Urinary bladder (tissue), 4 donors: ENCODE results near the gene STK38L. TPM values are rescaled to one million over a fixed set of nuclear protein-coding genes. Genes with fewer than 3 reads are reported as not detected.

Experiments used
- DNase-seq: peaks from one replicate; pipeline ENCODE4 v3.0.0-alpha.2; 2015; ENCODE audit errors: extremely low spot score
- H3K27ac ChIP-seq: one replicate; pipeline ENCODE4 v1.5.1; 2013; ENCODE audit warnings: low read depth, mild to moderate bottlenecking, moderate library complexity
- H3K36me3 ChIP-seq: one replicate; pipeline ENCODE4 v1.6.1; 2013; ENCODE audit warnings: mild to moderate bottlenecking, moderate library complexity; ENCODE audit not compliant: insufficient read depth
- H3K4me1 ChIP-seq: one replicate; pipeline ENCODE4 v1.6.1; 2013; ENCODE audit warnings: mild to moderate bottlenecking, moderate library complexity; ENCODE audit not compliant: insufficient read depth
- H3K4me3 ChIP-seq: one replicate; pipeline ENCODE4 v1.5.1; 2013; ENCODE audit warnings: low read depth, low read length
- WGBS: extraction: QIAGEN DNeasy Blood & Tissue Kit; methylation state at CpG from one replicate; pipeline ENCODE4 v1.1.7; 2013; 5-methylcytosine and 5-hydroxymethylcytosine counted together
- polyA plus RNA-seq: library from polyadenylated mRNA; stranded (reverse); fragments of 200-250 nt; gene quantifications from one replicate; pipeline ENCODE4 v1.2.3, GENCODE V29; 2013
- total RNA-seq: library from RNA; depleted of rRNA; stranded (reverse); fragments of >200 nt; gene quantifications from one replicate; pipeline ENCODE4 v1.2.3, GENCODE V29; 2014
- donor health status: healthy with polysubstance abuse.
- donor health status: healthy.

Gene STK38L
- total and polyA plus RNA-seq, 2 donors: 19.1 to 77.1 TPM

DNA sequence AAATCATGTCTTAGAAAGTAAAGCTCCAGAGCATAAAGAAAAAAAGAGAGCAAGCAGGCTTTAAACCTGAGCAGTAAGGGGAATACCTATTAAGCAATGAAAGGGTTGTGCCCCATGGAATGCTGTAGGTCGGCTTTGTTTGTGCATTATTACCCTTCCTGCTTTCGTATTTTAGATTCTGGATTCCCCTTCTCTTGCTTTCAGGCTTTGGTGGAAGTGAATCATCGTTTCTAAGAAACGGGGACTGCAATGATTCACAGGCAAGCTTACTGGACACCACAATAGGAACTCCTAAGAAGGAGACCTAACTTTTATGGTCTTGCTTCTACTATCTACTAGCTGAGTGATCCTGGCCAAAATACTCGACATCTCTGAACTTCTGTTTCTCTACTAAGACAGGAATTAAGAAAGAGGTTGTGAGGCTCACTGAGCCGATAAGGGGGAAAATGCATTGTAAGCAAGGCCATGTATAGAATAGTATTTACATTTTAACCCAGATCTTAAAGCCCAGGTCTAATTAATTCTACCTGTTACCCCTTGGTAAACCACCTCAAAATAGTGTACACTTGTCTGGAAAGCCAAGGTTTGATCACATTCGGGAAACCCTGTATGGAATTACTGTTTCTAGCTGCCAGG, 87.3 kb downstream of the STK38L start:
- peak; percentile 47 for DNase-seq
- Histone ChIP-seq H3K4me3 (no peak overlapping the region), H3K4me1 (no peaks in the 10 kb centered on the region), H3K36me3 (no peaks in the 10 kb centered on the region), H3K27ac (no peak overlapping the region)
- 21% methylated on average over 7 of the region's 7 CpGs for WGBS

DNA sequence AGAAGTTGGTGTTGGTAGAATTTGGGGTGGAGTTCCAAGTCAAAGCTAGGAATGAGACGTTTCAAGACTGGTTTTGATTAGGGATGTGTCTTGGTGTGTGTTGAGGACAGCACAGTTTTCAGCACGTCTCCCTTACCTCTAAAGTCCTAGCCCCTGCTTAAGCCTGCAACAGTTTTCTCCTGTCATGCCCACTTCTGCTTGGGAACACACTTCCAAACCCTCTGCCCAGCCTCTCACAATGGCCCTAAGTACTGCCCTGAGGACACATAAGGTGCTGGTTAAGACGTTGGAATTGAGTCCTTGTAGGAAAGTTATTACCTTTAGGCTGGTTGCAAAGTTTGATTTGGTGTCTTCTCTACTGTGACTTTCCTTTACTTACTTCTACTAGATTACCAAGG, 87.8 kb downstream of the STK38L start:
- Histone ChIP-seq H3K36me3 (no peaks in the 10 kb centered on the region), H3K4me1 (no peaks in the 10 kb centered on the region), H3K27ac (no peak overlapping the region), H3K4me3 (no peak overlapping the region)
- no peak for DNase-seq
- WGBS: 37% methylated on average over 3 of the region's 3 CpGs

GRCh38 chr12:27332407-27332713, 88.3 kb downstream of the STK38L start:
- 13% methylated on average over 10 of the region's 10 CpGs for WGBS

DNA sequence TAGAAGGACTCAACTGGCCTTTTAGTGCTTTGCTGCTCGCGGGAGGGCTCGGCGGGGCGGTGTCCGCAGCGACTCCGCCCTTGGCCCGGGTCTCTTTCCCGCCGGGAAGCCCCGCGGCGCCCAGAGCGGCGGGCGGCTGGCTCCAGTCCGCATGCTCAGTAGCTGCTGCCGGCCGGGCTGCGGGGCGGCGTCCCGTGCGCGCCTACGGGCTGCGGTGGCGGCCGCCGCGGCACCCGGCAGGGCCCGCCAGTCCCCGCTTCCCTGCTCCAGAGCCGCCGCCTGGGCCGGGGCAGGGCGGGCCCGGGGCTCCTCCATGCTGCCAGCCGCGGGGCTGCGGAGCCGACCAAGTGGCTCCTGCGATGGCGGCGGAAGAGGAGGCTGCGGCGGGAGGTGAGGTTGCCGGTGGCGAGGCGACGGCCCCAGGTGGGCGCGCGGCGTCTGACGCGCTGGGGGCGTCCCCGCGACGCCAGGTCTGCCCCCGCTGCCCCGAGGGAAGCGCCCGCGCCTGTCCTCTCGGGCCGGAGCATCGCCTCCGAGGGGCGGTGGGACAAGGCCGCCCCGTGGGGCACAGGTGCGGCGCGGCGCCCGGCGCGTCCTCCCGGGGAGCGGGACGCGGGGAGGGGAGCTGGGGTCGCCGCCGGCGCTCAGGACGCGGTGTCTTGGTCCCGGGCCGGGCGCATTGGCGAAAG, 88.8 kb downstream of the STK38L start, which contains the start of gene BMAL2:
BMAL2 (plus strand) TSS at position 123 of the 689 bp plus-strand sequence; CDS start at position 360, 237 bp downstream.
- H3K27ac ChIP-seq: no peak within 1 kb of the TSS
- H3K4me1 ChIP-seq: no peaks in the 10 kb centered on the region
- no peak for DNase-seq
- no peaks in the 10 kb centered on the region for H3K36me3 ChIP-seq
- under 1% methylated on average over 95 of the region's 96 CpGs for WGBS
- H3K4me3 ChIP-seq: peak within 1 kb of the TSS; percentile 83

More at GRCh38 chr12:27332407-27332713, 88.3 kb downstream of the STK38L start:
- Histone ChIP-seq H3K4me1 (no peaks in the 10 kb centered on the region), H3K4me3 (peak overlapping the region; percentile 83), H3K36me3 (no peaks in the 10 kb centered on the region), H3K27ac (no peak overlapping the region)
- no peak for DNase-seq

GRCh38 chr12:27333403-27334009, 89.4 kb downstream of the STK38L start:
- WGBS: 2% methylated on average over 40 of the region's 40 CpGs
- H3K27ac ChIP-seq: no peak overlapping the region
- H3K4me1 ChIP-seq: no peaks in the 10 kb centered on the region
- DNase-seq: no peak
- H3K36me3 ChIP-seq: no peaks in the 10 kb centered on the region
- peak overlapping the region; percentile 83 for H3K4me3 ChIP-seq

- DNase-seq: no peak
- no peak overlapping the region for H3K4me3 ChIP-seq
- H3K27ac ChIP-seq: no peak overlapping the region
- WGBS: 80% methylated on average over 7 of the region's 7 CpGs
- no peaks in the 10 kb centered on the region for H3K36me3 ChIP-seq
- H3K4me1 ChIP-seq: no peaks in the 10 kb centered on the region
These were observed 90.1 kb downstream of the STK38L start for GRCh38 chr12:27334042-27334720.

GRCh38 chr12:27334721-27335082, 90.6 kb downstream of the STK38L start:
- H3K4me1 ChIP-seq: no peaks in the 10 kb centered on the region
- no peak for DNase-seq
- WGBS: 90% methylated on average over 6 of the region's 6 CpGs
- H3K27ac ChIP-seq: no peak overlapping the region
- H3K4me3 ChIP-seq: no peak overlapping the region
- H3K36me3 ChIP-seq: no peaks in the 10 kb centered on the region

- WGBS: 79% methylated on average over 5 of the region's 5 CpGs
- no peak for DNase-seq
- Histone ChIP-seq H3K4me3 (no peak overlapping the region), H3K36me3 (no peaks in the 10 kb centered on the region), H3K4me1 (no peaks in the 10 kb centered on the region), H3K27ac (no peak overlapping the region)
These were observed 91.5 kb downstream of the STK38L start for GRCh38 chr12:27335364-27336281.

DNA sequence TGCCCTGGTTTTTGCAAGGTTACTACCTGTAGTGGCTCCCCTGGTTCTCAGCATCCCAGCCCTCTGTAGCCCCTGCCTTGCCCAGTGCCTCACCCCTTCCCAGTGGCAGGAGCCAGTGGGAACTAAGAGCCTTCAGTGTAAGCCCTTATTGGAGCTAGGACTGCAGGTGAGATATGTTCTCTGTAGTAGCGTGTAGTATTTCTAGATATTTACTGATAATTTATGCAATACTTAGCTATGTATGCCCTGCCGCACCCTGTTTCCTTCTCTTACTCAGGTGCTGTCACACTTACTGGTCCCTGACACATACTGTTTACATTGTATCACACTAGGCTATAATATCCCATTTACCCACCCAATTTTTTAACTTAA, 92.2 kb downstream of the STK38L start:
- H3K27ac ChIP-seq: no peak overlapping the region
- H3K4me1 ChIP-seq: no peaks in the 10 kb centered on the region
- H3K4me3 ChIP-seq: no peak overlapping the region
- WGBS: 88% methylated on average over 2 of the region's 2 CpGs
- H3K36me3 ChIP-seq: no peaks in the 10 kb centered on the region
- DNase-seq: no peak

- no peaks in the 10 kb centered on the region for H3K4me1 ChIP-seq
- no peak overlapping the region for H3K27ac ChIP-seq
- no peaks in the 10 kb centered on the region for H3K36me3 ChIP-seq
- WGBS: 97% methylated on average over 1 of the region's 1 CpG
- H3K4me3 ChIP-seq: no peak overlapping the region
- DNase-seq: no peak
These were observed 93.3 kb downstream of the STK38L start for GRCh38 chr12:27337376-27337775.

- H3K4me1 ChIP-seq: no peaks in the 10 kb centered on the region
- no peaks in the 10 kb centered on the region for H3K36me3 ChIP-seq
- DNase-seq: no peak
- H3K27ac ChIP-seq: no peak overlapping the region
- H3K4me3 ChIP-seq: no peak overlapping the region
- WGBS: 98% methylated on average over 1 of the region's 1 CpG
These were observed 94.4 kb downstream of the STK38L start for GRCh38 chr12:27338473-27338872.

DNA sequence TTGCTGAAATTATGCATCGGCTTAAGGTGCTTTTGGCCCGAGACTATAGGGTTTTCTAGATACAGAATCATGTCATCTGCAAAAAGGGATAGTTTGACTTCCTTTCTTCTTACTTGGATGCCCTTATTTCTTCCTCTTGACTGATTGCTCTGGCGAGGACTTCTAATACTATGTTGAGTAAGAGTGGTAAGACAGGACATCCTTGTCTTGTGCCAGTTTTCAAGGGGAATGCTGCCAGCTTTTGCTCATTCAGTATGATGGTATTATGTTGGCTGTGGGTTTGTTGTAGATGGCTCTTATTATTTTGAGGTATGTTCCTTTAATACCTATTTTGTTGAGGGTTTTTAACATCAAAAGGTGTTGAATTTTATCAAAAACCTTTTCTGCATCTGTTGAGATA, 96.9 kb downstream of the STK38L start:
- H3K27ac ChIP-seq: no peak overlapping the region
- WGBS: 93% methylated on average over 3 of the region's 3 CpGs

DNA sequence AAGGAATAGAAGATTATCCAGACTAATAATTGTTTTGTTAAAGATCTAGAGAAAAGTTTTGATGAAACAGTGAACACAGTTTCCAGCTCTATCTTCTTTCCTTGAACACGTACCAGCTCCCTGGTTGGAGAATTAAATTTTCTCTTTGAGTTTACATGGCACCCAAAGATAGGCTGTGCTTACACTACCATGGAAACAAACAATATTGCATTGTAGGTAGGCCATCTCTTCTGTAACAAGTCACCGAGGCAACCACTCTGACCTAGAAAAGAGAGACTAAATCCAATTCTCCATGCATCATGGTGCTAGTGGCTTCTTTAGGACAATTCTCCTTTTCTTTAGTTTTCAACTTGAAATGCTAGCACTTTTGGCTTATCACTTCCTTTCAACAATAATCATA, 98.5 kb downstream of the STK38L start:
- Histone ChIP-seq H3K36me3 (no peaks in the 10 kb centered on the region), H3K27ac (no peak overlapping the region), H3K4me3 (no peak overlapping the region), H3K4me1 (no peaks in the 10 kb centered on the region)
- 91% methylated on average over 2 of the region's 2 CpGs for WGBS
- DNase-seq: no peak

More for the DNA sequence above, 96.9 kb downstream of the STK38L start:
- no peak overlapping the region for H3K4me3 ChIP-seq
- H3K36me3 ChIP-seq: no peaks in the 10 kb centered on the region
- no peak for DNase-seq
- H3K4me1 ChIP-seq: no peaks in the 10 kb centered on the region
